K562 (cell line): ENCODE results near the gene BCAS1. TPM values are rescaled to one million over a fixed set of nuclear protein-coding genes. Genes with fewer than 3 reads are reported as not detected.

ENCODE experiments used
- ATAC-seq: fragments of 200-7000 bp; cut with Tn5 transposase; 3 replicates; pipeline ENCODE4 v1.9.1; 2020; ENCODE audit warnings: moderate library complexity
- BruUV-seq: library from RNA; stranded (reverse); fragments of 400-500 nt; replicated peaks from 2 replicates; lab custom pipeline; 2021; lab: Mats Ljungman, UMichigan
- CTCF ChIA-PET: fragments of 300-600 bp; formaldehyde crosslinking; extraction: SDS; loops from one replicate; lab custom pipeline; 2021; ENCODE audit warnings: low intra/inter-chr PET ratio; lab: Yijun Ruan, JAX
- POLR2A ChIA-PET: fragments of 300-600, 350-650 bp; sonication (Branson Sonifier 250); formaldehyde crosslinking; extraction: SDS; loops from one replicate; lab custom pipeline; 2021; ENCODE audit warnings: antibody characterized with exemption, inconsistent platforms; lab: Yijun Ruan, JAX
- DNase-seq, 4 experiments: peaks; one replicate each; pipeline versions ENCODE4 v3.0.0 to v3.0.0-alpha.2; 2011 to 2018; ENCODE audit warnings: low spot score in 3 of 4, mixed read lengths in 3 of 4; ENCODE audit errors: extremely low read depth in 1 of 4
- FAIRE-seq: peaks from 2 replicates; lab custom pipeline; 2011; peaks lifted over from hg19 to GRCh38; lab: Jason Lieb, UNC
- H2AFZ ChIP-seq: 2 replicates; pipeline ENCODE4 v1.6.0; 2011; ENCODE audit warnings: low read depth, low read length, control low read depth, inconsistent platforms
- H3K27ac ChIP-seq: fragments of 200-600 bp; 3 replicates; pipeline ENCODE4 v1.8.0; 2011; ENCODE audit warnings: low read depth, mild to moderate bottlenecking, control low read depth, inconsistent platforms, low read length, moderate library complexity, mixed read lengths; ENCODE audit errors: extremely low read depth
- H3K27me3 ChIP-seq, 2 experiments: fragments of 300-600 bp in 1 of 2; 2 replicates in 1 of 2; 3 replicates in 1 of 2; pipeline versions ENCODE4 v1.6.0 to v1.8.0; 2011; ENCODE audit warnings: inconsistent platforms in 2 of 2, low read length in 2 of 2, mild to moderate bottlenecking in 1 of 2, mixed read lengths in 1 of 2, moderate library complexity in 1 of 2; ENCODE audit not compliant: control insufficient read depth in 2 of 2, insufficient read depth in 2 of 2
- H3K36me3 ChIP-seq: fragments of 300-600 bp; 3 replicates; pipeline ENCODE4 v1.8.0; 2011; ENCODE audit warnings: mild to moderate bottlenecking, low read length, inconsistent platforms; ENCODE audit not compliant: control insufficient read depth, insufficient read depth
- H3K4me1 ChIP-seq, 2 experiments: fragments of 200-600 bp in 1 of 2; replicated peaks in 1 of 2; 2 replicates in 1 of 2; 3 replicates in 1 of 2; pipeline versions ENCODE4 v1.5.1 to v1.8.0; 2011; ENCODE audit warnings: inconsistent platforms in 2 of 2, low read length in 2 of 2, mild to moderate bottlenecking in 1 of 2, mixed read lengths in 1 of 2, moderate library complexity in 1 of 2; ENCODE audit not compliant: control insufficient read depth in 2 of 2, insufficient read depth in 2 of 2
- H3K4me2 ChIP-seq: 2 replicates; pipeline ENCODE4 v1.6.1; 2011; ENCODE audit warnings: low read length, control low read depth, inconsistent platforms, mixed read lengths; ENCODE audit not compliant: insufficient read depth
- H3K4me3 ChIP-seq: fragments of 200-600 bp; sonication (generic), shearing (Covaris generic); 2 replicates; pipeline ENCODE4 v1.5.1; 2016; ENCODE audit warnings: control low read depth, inconsistent platforms
- H3K79me2 ChIP-seq: fragments of 200-600 bp; 3 replicates; pipeline ENCODE4 v1.8.0; 2011; ENCODE audit warnings: low read length, inconsistent platforms; ENCODE audit not compliant: control insufficient read depth, insufficient read depth
- H3K9ac ChIP-seq, 2 experiments: 2 replicates each; pipeline versions ENCODE4 v1.6.0 to v1.6.1; 2011; ENCODE audit warnings: low read depth in 2 of 2, low read length in 2 of 2, control low read depth in 1 of 2, inconsistent platforms in 1 of 2, mild to moderate bottlenecking in 1 of 2, mixed read lengths in 1 of 2; ENCODE audit not compliant: insufficient read depth in 1 of 2
- H3K9me1 ChIP-seq: one replicate; pipeline ENCODE4 v1.6.0; 2011; ENCODE audit warnings: inconsistent platforms, mild to moderate bottlenecking, low read length, moderate library complexity; ENCODE audit not compliant: control insufficient read depth, insufficient read depth
- H3K9me3 ChIP-seq: replicated peaks from 2 replicates; pipeline ENCODE4 v1.5.1; 2011; ENCODE audit warnings: low read depth, low read length, inconsistent platforms; ENCODE audit not compliant: control insufficient read depth, insufficient read depth
- H4K20me1 ChIP-seq: replicated peaks from 2 replicates; pipeline ENCODE4 v1.6.1; 2011; ENCODE audit warnings: low read length, inconsistent platforms, mixed read lengths; ENCODE audit not compliant: control insufficient read depth, insufficient read depth
- NR3C1 ChIP-seq: sonication (generic); formaldehyde crosslinking; IDR thresholded peaks from 2 replicates; pipeline ENCODE4 v1.8.1; 2022; ENCODE audit warnings: missing genetic modification reagents
- ZBTB11 ChIP-seq, 3 experiments: fragments of 200-800 bp in 1 of 3; fragments of 250-450 bp in 1 of 3; fragments of 450-650 bp in 1 of 3; sonication (Bioruptor Pico) in 1 of 3; sonication (Bioruptor generic) in 1 of 3; formaldehyde crosslinking in 1 of 3; IDR thresholded peaks; 2 replicates each; pipeline versions ENCODE4 v1.6.1 to v1.8.0; 2016 to 2022; ENCODE audit warnings: mild to moderate bottlenecking in 2 of 3, missing genetic modification characterization in 2 of 3, missing compliant biosample characterization in 1 of 3, moderate library complexity in 1 of 3
- WGBS: fragments of 100-300 bp; shearing (Covaris generic); methylation state at CpG from one replicate; pipeline ENCODE4 v1.1.6; 2016; ENCODE audit warnings: low coverage, mixed read lengths; ENCODE audit not compliant: insufficient coverage; ENCODE audit errors: missing lambda C conversion rate; 5-methylcytosine and 5-hydroxymethylcytosine counted together
- in situ Hi-C: fragments of 300-500 bp; cut with MboI; formaldehyde crosslinking; loops from 4 replicates; pipeline ENCODE4 v1.15.0; 2018; ENCODE audit warnings: inconsistent platforms, mixed read lengths
- intact Hi-C: fragments of 100-400 bp; cut with micrococcal nuclease; formaldehyde crosslinking; loops from 2 replicates; pipeline ENCODE4 v1.14.2; 2022
- polyA plus RNA-seq, 8 experiments: library from polyadenylated mRNA; depleted of rRNA in 4 of 8; stranded (reverse) in 5 of 8; unstranded in 3 of 8; fragments of >200 nt; fragmentation: Nextera tagmentation in 2 of 8; fragmentation: Illumina TruSeq in 1 of 8; extraction: Ambion mirVana in 2 of 8; extraction: Trizol in 1 of 8; gene quantifications; 2 replicates each; pipeline versions ENCODE4 v1.2.1 to v1.2.3, GENCODE V29; 2011 to 2014; ENCODE audit warnings: inconsistent platforms in 1 of 8, missing spikeins in 1 of 8
- total RNA-seq, 7 experiments: library from RNA; depleted of rRNA in 6 of 7; stranded (reverse); fragments of >200 nt in 6 of 7; fragmentation: Illumina TruSeq in 2 of 7; extraction: Trizol in 2 of 7; gene quantifications; 2 replicates each; pipeline versions ENCODE4 v1.2.1 to v1.2.3, GENCODE V29; 2011 to 2021; ENCODE audit warnings: low replicate concordance in 1 of 7

The BCAS1 gene
- total and polyA plus RNA-seq, 9 of the 15 experiments (the other 6 are each of a cell fraction or from before 2014, with no cell fraction given): 0.18 to 2.3 (median 0.93) TPM

- Histone ChIP-seq H3K4me2 (no peak overlapping the region), H2AFZ (no peak overlapping the region), H3K9ac (no peak overlapping the region), H3K27ac (no peak overlapping the region), H3K4me1 (no peaks in the 10 kb centered on the region), H3K9me1 (no peaks in the 10 kb centered on the region), H3K4me3 (no peak overlapping the region), H3K27me3 (no peaks in the 10 kb centered on the region), H3K36me3 (no peaks in the 10 kb centered on the region), H4K20me1 (no peaks in the 10 kb centered on the region), H3K9me3 (no peaks in the 10 kb centered on the region), H3K79me2 (no peaks in the 10 kb centered on the region)
- no peak for FAIRE-seq
- peak; percentile 21; the same call in 2 of the 3 replicates for ATAC-seq
- no TSS peak for BruUV-seq
- in situ Hi-C loops: loop anchor here (10.0 kb wide), 1 partner anchor 548 kb away; no protein-coding TSS in a partner anchor
- no peak for DNase-seq
- WGBS: 0% methylated on average over 2 of the region's 2 CpGs
- CTCF ChIA-PET: interaction anchor here (1.1 to 2.7 kb wide), 5 partner anchors 96 to 550 kb away, joined by 3 to 30 read pairs (median 5); partner anchors contain the start of gene PFDN4
- POLR2A ChIA-PET: no interaction called here
- no peak for TF ChIP-seq NR3C1
- TF ChIP-seq ZBTB11 (CRISPR knock-in tag; IDR thresholded peaks at IDR 0.05): peak in 1 of 3 experiments; percentile 83; a peak in 2 of 6 replicates
- intact Hi-C loops: loop anchor here (5.0 kb wide), 1 partner anchor 60 kb away; no protein-coding TSS in a partner anchor
Observed at GRCh38 chr20:54097236-54097529, 26.8 kb upstream of the BCAS1 start.
